Panc1 (cell line): ENCODE results near the gene SIRT5.

Experiments used
- POLR2AphosphoS5 ChIP-seq: IDR thresholded peaks from 2 replicates; pipeline ENCODE4 v1.6.1; 2012; ENCODE audit warnings: mild to moderate bottlenecking, low read depth, low read length, moderate library complexity
- TF ChIP-seq, protein P1 (sequence below): fragments of 450-650 bp; IDR thresholded peaks from 2 replicates; pipeline ENCODE4 v1.5.1; 2017; ENCODE audit warnings: mild to moderate bottlenecking
- TF ChIP-seq, protein P2 (sequence below), 2 experiments: IDR thresholded peaks; 2 replicates each; pipeline ENCODE4 v1.6.1; 2011 to 2012; ENCODE audit warnings: low read depth in 2 of 2, control low read depth in 1 of 2, low read length in 1 of 2, mild to moderate bottlenecking in 1 of 2, moderate library complexity in 1 of 2; ENCODE audit not compliant: insufficient read depth in 1 of 2

- TF ChIP-seq, protein P1, sequence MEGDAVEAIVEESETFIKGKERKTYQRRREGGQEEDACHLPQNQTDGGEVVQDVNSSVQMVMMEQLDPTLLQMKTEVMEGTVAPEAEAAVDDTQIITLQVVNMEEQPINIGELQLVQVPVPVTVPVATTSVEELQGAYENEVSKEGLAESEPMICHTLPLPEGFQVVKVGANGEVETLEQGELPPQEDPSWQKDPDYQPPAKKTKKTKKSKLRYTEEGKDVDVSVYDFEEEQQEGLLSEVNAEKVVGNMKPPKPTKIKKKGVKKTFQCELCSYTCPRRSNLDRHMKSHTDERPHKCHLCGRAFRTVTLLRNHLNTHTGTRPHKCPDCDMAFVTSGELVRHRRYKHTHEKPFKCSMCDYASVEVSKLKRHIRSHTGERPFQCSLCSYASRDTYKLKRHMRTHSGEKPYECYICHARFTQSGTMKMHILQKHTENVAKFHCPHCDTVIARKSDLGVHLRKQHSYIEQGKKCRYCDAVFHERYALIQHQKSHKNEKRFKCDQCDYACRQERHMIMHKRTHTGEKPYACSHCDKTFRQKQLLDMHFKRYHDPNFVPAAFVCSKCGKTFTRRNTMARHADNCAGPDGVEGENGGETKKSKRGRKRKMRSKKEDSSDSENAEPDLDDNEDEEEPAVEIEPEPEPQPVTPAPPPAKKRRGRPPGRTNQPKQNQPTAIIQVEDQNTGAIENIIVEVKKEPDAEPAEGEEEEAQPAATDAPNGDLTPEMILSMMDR = no peak
- TF ChIP-seq, protein P2, sequence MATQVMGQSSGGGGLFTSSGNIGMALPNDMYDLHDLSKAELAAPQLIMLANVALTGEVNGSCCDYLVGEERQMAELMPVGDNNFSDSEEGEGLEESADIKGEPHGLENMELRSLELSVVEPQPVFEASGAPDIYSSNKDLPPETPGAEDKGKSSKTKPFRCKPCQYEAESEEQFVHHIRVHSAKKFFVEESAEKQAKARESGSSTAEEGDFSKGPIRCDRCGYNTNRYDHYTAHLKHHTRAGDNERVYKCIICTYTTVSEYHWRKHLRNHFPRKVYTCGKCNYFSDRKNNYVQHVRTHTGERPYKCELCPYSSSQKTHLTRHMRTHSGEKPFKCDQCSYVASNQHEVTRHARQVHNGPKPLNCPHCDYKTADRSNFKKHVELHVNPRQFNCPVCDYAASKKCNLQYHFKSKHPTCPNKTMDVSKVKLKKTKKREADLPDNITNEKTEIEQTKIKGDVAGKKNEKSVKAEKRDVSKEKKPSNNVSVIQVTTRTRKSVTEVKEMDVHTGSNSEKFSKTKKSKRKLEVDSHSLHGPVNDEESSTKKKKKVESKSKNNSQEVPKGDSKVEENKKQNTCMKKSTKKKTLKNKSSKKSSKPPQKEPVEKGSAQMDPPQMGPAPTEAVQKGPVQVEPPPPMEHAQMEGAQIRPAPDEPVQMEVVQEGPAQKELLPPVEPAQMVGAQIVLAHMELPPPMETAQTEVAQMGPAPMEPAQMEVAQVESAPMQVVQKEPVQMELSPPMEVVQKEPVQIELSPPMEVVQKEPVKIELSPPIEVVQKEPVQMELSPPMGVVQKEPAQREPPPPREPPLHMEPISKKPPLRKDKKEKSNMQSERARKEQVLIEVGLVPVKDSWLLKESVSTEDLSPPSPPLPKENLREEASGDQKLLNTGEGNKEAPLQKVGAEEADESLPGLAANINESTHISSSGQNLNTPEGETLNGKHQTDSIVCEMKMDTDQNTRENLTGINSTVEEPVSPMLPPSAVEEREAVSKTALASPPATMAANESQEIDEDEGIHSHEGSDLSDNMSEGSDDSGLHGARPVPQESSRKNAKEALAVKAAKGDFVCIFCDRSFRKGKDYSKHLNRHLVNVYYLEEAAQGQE (IDR thresholded peaks at IDR 0.05; ENCODE audit: insufficient read depth in 1 of 2, low read depth in 2 of 2, low read length in 1 of 2) = no peak
- TF ChIP-seq POLR2AphosphoS5 = no peak
These were observed 31.2 kb downstream of the SIRT5 start for GRCh38 chr6:13605634-13606033.
